Raji (cell line): ENCODE data around the gene KASH5.
A peak's percentile ranks its signal among the peaks of the same experiment; 100 is the strongest.

Source experiments
- POLR2A ChIP-seq: IDR thresholded peaks from 2 replicates; pipeline ENCODE4 v1.6.1; 2011; ENCODE audit warnings: low read depth, low read length, control low read depth; ENCODE audit not compliant: insufficient read depth

KASH5 gene, protein sequence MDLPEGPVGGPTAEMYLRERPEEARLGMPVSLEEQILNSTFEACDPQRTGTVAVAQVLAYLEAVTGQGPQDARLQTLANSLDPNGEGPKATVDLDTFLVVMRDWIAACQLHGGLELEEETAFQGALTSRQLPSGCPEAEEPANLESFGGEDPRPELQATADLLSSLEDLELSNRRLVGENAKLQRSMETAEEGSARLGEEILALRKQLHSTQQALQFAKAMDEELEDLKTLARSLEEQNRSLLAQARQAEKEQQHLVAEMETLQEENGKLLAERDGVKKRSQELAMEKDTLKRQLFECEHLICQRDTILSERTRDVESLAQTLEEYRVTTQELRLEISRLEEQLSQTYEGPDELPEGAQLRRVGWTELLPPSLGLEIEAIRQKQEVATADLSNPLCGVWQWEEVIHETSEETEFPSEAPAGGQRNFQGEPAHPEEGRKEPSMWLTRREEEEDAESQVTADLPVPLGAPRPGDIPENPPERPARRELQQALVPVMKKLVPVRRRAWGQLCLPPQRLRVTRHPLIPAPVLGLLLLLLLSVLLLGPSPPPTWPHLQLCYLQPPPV

DNA sequence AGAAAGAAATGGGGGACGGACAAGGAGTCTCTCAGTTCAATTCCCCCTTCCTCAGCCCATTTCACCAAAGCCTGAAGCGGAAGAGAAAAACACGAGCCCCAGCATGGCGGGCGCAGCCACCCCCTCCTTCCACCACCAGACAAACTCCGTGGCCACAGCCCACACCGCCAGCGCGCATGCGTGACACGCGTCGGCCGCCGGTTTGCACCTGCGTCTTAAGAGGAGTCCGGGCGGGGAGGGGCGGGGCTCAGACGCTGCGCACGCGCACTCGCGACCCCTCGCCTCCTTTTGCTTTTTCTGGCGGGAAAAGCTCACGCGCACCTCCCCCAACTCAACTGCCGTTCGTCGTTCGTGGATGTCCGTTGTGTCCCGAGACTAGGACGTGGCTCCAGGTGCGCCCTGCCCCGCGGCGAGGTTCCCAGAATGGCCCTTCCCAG lies at the start of gene KASH5:
TSS of gene KASH5 (plus strand) at position 314 of the 437 bp plus-strand sequence. CDS start 2,635 bp downstream, outside the sequence.
- TF ChIP-seq POLR2A, result peak; percentile 56

DNA sequence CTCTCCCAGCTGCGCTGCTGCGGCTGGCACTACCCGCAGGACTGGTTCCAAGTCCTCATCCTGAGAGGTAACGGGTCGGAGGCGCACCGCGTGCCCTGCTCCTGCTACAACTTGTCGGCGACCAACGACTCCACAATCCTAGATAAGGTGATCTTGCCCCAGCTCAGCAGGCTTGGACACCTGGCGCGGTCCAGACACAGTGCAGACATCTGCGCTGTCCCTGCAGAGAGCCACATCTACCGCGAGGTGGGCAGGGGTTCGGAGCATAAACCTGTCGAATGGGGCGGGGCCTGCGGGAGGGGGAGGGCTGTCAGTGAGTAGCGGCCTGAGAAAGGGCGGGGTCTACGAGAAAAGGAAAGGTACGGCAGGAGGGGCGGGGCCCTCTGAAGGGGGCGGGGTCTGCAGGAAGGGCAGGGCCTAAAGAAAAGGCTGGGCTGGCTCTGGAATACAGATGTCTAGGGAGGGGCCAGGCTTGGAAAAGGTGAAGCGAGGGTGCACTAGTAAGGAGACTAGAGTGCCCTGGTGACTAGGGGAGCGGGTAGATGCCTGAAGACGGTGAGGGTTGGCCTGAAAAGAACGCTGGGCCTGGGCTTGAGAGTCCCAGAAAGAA lies 49.3 kb upstream of the KASH5 start:
- no peak for TF ChIP-seq POLR2A

DNA sequence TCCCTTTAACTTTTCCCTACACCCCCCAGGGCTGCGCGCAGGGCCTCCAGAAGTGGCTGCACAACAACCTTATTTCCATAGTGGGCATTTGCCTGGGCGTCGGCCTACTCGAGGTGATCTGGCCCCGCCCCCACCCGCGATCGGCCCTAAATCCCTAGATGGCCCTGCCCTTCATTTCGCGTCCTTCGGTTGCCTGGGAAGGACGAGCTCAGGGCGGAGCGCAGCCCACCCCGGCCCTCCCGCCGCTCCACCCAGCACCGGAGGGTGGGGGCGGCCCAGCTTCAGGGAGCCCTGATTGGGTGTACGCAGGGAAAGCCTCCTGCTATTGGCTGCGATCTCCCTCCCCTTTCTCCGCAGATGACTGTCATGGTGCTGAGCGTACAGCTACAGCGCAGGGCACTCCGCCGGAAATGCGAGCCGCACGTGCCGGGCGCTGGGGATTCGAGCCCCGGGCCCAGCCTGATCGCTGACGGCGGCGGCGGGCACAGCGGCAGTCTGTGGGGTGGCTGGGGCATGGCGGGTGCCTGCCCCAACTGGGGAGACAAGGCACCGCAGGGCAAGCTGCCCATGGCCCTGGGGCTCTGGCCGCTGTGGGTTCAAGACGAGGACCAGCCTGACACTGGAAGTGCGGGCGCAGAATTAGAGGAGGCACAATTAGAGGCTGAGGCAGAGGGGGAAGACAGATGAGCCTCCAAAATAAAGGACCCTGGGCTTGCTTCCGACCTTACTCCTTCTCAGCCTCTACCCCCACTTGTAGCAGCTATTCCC lies 48.6 kb upstream of the KASH5 start:
- TF ChIP-seq POLR2A, result no peak

DNA sequence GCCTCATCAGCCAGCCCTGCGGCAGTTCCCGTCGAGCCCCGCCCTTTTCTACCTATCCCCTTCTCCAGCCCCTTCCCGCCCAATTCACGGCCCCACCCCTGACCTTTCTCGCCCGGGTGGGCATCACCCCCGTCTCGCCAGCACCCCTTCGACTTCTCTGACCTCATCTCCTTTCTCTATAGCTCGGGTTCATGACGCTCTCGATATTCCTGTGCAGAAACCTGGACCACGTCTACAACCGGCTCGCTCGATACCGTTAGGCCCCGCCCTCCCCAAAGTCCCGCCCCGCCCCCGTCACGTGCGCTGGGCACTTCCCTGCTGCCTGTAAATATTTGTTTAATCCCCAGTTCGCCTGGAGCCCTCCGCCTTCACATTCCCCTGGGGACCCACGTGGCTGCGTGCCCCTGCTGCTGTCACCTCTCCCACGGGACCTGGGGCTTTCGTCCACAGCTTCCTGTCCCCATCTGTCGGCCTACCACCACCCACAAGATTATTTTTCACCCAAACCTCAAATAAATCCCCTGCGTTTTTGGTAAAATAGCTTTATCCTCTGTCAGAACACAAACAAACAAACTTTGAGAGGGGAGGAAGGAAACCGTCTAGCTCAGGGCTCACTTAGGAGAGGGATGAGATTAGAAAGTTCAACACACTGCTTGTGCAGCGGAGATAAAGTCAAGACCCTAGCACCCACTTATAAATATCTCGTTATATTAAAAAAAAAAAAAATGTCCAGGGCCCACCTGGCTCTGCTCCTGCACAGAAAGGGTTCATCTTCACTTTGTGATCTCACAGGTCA lies 47.8 kb upstream of the KASH5 start:
- TF ChIP-seq POLR2A, result peak; percentile 57

DNA sequence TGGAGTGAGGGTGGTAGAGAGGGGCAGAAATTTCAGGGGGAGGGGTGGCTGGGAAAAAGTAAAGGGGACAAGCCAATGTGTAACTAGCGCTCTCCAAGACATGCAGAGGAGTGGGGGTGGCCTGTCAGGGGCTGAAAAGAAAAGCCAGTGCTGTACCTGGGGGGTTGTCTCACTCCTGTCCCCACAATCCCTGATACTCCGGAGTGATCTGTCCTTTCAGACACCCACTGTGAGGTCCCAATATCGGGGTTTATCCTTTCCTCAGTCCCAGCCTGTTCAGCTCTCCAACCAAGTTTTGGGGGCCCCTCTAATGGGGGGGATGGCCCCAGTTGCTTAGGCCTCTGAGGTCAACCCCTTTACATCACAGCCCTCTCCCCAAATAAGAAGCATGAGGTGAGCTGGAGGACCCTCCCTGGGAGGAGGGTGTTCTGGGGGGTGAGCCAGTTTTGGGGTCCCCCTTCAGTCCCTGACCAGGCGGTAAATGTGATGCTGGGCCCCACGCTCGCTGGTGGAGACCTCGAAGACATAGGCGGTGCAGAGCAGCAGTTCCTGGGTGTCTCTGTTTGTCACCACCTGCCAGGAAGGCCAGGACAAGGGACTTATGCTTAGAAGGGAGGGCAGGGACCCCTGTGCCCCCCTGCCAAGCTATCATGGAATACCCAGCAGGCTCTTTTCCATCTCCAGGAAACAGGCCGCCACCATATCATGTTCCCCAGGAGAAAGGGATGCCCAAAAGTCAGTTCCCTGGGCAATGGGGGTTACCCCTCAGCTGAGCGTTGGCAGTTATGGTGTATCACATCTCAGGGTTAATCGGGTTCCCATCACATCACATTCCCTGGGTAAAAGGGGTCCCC lies 47.0 kb upstream of the KASH5 start:
- TF ChIP-seq POLR2A, result 0 out of 2 replicates have a peak, but pooled peaks have one; percentile 28

DNA sequence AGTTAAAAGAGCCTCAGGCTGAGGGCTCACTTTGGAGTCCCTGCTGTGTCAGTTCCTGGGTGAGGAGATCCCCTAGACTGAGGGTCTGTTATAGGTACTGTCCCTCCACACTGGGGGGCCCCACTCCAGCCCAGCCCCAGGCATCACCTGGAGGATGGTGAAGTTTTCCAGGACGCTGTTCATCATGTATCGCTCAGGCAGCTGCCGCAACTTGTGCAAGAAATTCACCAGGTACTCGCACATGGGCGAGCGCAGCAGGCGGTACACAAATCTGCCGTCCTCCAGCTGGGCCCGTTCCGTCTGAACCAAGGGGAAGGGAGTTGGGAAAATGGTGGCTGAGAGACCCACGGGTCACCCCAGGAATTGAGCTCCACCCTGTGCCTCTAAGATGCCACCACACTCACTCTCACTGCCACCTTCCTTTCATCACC lies 45.7 kb upstream of the KASH5 start:
- TF ChIP-seq POLR2A, result 0 out of 2 replicates have a peak, but pooled peaks have one; percentile 19

DNA sequence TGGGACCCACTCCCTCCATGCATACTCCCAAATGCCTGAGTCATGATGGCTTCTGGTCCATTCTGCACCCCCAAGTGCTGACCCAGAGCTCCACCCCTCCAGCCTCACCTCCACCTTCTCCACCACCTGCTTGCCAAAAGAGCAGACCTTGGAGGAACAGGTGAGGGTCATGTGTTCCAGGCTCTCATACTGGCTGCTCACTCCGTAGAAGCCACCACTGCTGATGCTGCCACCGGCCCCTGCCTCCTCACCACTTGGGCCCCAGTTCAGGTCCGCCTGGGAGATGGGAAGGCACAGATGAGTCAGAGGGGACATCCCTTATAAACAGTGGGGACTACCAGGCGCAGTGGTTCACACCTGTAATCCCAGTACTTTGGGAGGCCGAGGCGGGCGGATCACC lies 44.9 kb upstream of the KASH5 start:
- no peak for TF ChIP-seq POLR2A

DNA sequence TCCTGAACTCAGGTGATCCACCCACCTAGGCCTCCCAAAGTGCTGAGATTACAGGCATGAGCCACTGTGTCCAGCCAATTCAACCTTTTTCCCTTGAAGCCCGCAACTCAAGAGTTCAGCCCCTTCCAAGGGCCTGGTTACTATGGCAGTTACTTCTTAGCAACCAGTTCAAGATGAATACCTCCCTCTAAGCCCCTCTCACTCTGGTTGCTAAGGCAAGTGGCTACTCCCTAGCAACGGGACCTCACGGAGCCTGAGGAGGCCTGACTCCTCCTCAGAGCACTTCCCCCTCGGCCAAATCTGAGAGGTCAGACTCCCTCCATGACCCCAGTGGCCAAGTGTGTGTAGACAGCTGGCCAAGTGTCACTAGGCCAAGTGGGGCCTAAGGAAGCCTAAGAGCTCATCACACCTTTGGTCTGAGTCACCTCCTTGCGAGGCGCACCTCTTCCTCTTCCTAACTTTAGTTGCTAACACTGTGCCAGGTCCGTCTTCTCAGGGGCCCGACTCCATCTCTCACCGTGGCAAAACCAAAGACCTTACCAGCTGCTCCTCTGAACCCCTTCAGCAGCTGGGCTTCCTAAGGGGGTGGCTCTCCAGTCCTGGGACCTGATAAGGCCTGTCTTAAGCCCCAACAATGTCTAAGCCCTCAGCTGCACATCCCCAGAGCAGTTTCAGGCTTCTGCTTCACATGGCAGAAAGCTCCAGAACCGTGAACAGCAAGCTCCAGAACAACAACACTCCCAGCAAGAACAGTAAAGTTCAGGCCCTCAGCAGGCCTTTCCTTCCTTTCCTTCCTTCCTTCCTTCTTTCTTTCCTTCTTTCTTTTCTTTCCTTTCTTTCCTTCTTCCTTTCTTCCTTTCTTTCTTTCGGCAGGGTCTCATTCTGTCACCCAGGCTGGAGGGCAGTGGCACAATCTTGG lies 43.3 kb upstream of the KASH5 start:
- no peak for TF ChIP-seq POLR2A

DNA sequence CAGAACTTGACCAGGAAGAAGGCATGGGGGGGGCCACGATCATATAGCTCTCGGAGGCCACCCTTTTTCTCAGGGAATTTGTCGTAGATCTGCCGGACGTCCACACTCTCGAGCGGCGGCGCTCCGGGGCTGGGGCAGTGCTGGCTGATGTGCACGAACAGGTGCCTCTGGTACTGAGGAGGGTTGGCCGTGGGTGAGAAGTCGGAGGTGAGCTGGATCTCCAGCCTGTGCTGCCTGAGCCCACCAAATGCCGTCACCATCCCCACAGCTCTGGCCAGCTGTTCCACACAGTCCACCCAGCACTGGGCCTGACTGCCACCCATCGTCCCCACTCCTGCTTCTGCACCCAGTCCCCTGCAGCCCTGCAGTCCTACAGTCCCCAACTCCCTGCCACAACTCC lies 40.9 kb upstream of the KASH5 start:
- no peak for TF ChIP-seq POLR2A

DNA sequence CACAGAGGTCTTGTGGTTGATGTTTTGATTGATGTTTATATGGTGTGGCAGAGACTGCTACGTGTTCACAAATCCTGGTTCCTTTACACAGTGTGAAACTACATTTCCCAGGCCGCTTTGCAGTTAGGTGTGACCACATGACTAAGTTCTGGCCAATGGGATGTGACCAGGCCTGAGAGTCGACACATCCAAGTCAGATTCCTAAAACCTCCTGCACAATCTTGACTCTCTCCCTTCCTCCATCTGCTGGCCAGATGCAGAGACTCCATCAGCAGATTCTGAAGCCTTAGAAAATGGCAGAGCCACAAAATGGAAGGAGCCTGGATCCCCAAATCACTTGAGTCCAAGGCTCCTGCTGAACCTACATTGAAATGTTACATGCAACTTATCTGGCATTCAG lies 40.2 kb upstream of the KASH5 start:
- TF ChIP-seq POLR2A, result no peak

DNA sequence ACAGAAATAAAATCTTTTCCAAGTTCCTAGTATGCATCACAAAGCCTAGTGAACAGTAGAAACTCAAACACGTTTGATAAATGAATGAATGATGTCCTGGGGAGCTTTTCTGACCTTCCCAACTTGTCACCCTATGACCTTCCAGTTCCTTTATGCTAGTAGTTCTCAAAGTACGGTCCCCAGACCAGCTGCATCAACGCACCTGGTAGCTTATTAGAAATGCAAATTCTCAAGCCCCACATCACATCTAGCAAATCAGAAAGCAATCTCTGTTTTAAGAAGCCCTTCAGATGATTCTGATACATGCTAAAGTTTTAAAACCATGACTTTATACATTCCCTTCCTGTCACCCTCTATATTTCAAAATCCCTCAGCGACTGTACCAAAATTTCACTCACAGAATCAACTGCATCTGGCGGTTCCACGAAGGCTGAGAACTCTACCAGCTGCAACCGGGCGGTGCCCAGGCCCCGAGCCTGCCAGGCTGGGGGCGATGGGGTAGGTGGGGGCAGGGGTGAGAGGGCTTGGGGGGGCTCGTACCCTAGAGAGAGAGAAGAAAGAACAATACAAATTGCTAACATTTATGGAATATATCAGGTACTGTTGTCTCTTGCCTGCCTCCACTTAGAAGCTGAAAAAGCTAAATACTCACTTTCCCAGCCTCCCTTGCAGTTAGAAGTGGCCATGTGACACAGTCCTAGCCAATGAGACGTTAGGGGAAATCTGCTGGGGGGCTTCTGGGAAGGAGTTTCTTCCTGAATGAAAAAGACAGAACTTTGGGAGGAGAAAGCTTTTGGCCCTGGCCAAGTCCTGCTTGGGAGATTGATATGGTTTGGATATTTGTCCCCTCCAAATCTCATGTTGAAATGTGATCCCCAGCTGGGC lies 39.5 kb upstream of the KASH5 start:
- no peak for TF ChIP-seq POLR2A

DNA sequence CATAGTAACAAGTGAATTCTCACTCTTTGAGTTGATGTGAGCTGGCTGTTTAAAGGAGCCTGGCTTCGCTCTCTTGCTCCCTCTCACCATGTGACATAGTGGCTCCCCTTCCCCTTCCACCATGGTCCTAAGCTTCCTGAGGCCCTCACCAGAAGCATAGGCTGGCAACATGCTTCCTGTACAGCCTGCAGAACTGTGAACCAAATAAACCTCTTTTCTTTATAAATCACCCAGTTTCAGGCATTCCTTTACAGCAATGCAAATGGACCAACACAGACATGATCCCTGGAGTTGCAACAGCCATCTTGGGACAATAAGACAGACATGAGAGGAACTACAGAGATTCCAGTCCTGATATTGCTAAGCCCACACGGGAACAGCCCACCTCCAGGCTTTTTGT lies 38.5 kb upstream of the KASH5 start:
- TF ChIP-seq POLR2A, result no peak
